SU-DHL-6 (cell line): ENCODE measurements around the gene FAM107A.

Experiments used
- EZH2phosphoT487 ChIP-seq: fragments of 200-600 bp; sonication (generic), shearing (Covaris generic); conservative IDR thresholded peaks from 2 replicates; pipeline ENCODE4 v1.6.1; 2018; ENCODE audit warnings: mild to moderate bottlenecking, antibody characterized with exemption, low read length, moderate library complexity, mixed read lengths
- TF ChIP-seq, protein P1 (sequence below): fragments of 200-600 bp; sonication (generic); IDR thresholded peaks from one replicate; pipeline ENCODE4 v1.5.1; 2017; ENCODE audit warnings: antibody characterized with exemption, mild to moderate bottlenecking, low read length, moderate library complexity; ENCODE audit not compliant: insufficient read depth, poor library complexity, severe bottlenecking

- TF ChIP-seq, protein P1, sequence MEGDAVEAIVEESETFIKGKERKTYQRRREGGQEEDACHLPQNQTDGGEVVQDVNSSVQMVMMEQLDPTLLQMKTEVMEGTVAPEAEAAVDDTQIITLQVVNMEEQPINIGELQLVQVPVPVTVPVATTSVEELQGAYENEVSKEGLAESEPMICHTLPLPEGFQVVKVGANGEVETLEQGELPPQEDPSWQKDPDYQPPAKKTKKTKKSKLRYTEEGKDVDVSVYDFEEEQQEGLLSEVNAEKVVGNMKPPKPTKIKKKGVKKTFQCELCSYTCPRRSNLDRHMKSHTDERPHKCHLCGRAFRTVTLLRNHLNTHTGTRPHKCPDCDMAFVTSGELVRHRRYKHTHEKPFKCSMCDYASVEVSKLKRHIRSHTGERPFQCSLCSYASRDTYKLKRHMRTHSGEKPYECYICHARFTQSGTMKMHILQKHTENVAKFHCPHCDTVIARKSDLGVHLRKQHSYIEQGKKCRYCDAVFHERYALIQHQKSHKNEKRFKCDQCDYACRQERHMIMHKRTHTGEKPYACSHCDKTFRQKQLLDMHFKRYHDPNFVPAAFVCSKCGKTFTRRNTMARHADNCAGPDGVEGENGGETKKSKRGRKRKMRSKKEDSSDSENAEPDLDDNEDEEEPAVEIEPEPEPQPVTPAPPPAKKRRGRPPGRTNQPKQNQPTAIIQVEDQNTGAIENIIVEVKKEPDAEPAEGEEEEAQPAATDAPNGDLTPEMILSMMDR = no peak
- TF ChIP-seq EZH2phosphoT487 = no peak
Measured at GRCh38 chr3:58573640-58574039, 3.6 kb downstream of the FAM107A start.
